ENCODE results near the gene KIF19.

- TF ChIP-seq, protein P1, sequence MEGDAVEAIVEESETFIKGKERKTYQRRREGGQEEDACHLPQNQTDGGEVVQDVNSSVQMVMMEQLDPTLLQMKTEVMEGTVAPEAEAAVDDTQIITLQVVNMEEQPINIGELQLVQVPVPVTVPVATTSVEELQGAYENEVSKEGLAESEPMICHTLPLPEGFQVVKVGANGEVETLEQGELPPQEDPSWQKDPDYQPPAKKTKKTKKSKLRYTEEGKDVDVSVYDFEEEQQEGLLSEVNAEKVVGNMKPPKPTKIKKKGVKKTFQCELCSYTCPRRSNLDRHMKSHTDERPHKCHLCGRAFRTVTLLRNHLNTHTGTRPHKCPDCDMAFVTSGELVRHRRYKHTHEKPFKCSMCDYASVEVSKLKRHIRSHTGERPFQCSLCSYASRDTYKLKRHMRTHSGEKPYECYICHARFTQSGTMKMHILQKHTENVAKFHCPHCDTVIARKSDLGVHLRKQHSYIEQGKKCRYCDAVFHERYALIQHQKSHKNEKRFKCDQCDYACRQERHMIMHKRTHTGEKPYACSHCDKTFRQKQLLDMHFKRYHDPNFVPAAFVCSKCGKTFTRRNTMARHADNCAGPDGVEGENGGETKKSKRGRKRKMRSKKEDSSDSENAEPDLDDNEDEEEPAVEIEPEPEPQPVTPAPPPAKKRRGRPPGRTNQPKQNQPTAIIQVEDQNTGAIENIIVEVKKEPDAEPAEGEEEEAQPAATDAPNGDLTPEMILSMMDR (IDR thresholded peaks at IDR 0.05; ENCODE audit: insufficient read depth, low read length): no peak
- TF ChIP-seq REST (IDR thresholded peaks at IDR 0.05; ENCODE audit: insufficient replicate concordance, low read depth): no peak
Observed at GRCh38 chr17:74335529-74336062, 9.6 kb downstream of the KIF19 start.
